Lung (tissue), 16 donors: ENCODE data around the gene MALAT1. TPM values are rescaled to one million over a fixed set of nuclear protein-coding genes. Genes with fewer than 3 reads are reported as not detected.
A peak's percentile ranks its signal among the peaks of the same experiment; 100 is the strongest.
"Not testable (repeated sequence)": the region's sequence is repeated elsewhere in the genome, so short reads cannot be mapped to it uniquely, and the experiment has no call there.

ENCODE experiments used
- ATAC-seq: fragments of 200-7000 bp; cut with Tn5 transposase; one replicate; pipeline ENCODE4 v1.9.1; 2020; ENCODE audit warnings: moderate number of reproducible peaks; ENCODE audit not compliant: insufficient read depth, low FRiP score
- DNase-seq, 3 donors: peaks; one replicate each; pipeline ENCODE4 v3.0.0-alpha.2; 2013 to 2017
- H3K27ac ChIP-seq, 2 donors: one replicate each; pipeline ENCODE4 v1.5.1; 2013; ENCODE audit warnings: mild to moderate bottlenecking in 2 of 2, moderate library complexity in 2 of 2, control low read depth in 1 of 2, inconsistent platforms in 1 of 2, low read depth in 1 of 2, low read length in 1 of 2
- H3K27me3 ChIP-seq, 3 donors: one replicate each; pipeline ENCODE4 v1.5.1; 2013; ENCODE audit warnings: low read length in 2 of 3; ENCODE audit not compliant: control insufficient read depth in 3 of 3, insufficient read depth in 3 of 3
- H3K36me3 ChIP-seq, 4 donors: one replicate each; pipeline ENCODE4 v1.5.1; 2013; ENCODE audit warnings: low read length in 4 of 4, mild to moderate bottlenecking in 1 of 4, moderate library complexity in 1 of 4; ENCODE audit not compliant: control insufficient read depth in 4 of 4, insufficient read depth in 4 of 4
- H3K4me1 ChIP-seq, 5 donors: one replicate each; pipeline ENCODE4 v1.5.1; 2013; ENCODE audit warnings: low read length in 5 of 5, mild to moderate bottlenecking in 2 of 5, moderate library complexity in 1 of 5; ENCODE audit not compliant: control insufficient read depth in 5 of 5, insufficient read depth in 5 of 5
- H3K4me3 ChIP-seq: one replicate; pipeline ENCODE4 v1.5.1; 2013; ENCODE audit warnings: mild to moderate bottlenecking, control low read depth, moderate library complexity
- H3K9ac ChIP-seq, 2 donors: one replicate each; pipeline ENCODE4 v1.5.1; 2013; ENCODE audit warnings: low read length in 2 of 2, control low read depth in 1 of 2; ENCODE audit not compliant: insufficient read depth in 1 of 2
- H3K9me3 ChIP-seq, 4 donors: one replicate each; pipeline ENCODE4 v1.5.1; 2013; ENCODE audit warnings: low read length in 3 of 4, mild to moderate bottlenecking in 1 of 4, moderate library complexity in 1 of 4; ENCODE audit not compliant: control insufficient read depth in 4 of 4, insufficient read depth in 3 of 4
- WGBS, 2 donors: extraction: QIAGEN DNeasy Blood & Tissue Kit; methylation state at CpG; one replicate each; pipeline ENCODE4 v1.1.7; 2013; 5-methylcytosine and 5-hydroxymethylcytosine counted together
- long read RNA-seq, 5 donors: transcript quantifications; one replicate each; lab custom pipeline, GENCODE V29; 2026
- polyA plus RNA-seq, 2 donors: library from polyadenylated mRNA; stranded (reverse); fragments of 200-250 nt; gene quantifications; one replicate each; pipeline ENCODE4 v1.2.1, GENCODE V29; 2013
- total RNA-seq, 2 donors: library from RNA; depleted of rRNA in 1 of 2; stranded (reverse); fragments of >200 nt in 1 of 2; gene quantifications; one replicate each; pipeline ENCODE4 v1.2.1, GENCODE V29; 2014 to 2021
- TF ChIP-seq, protein P1 (sequence below): IDR thresholded peaks from 2 replicates; pipeline ENCODE4 v1.5.1; 2012; ENCODE audit warnings: mild to moderate bottlenecking; ENCODE audit errors: control extremely low read depth, extremely low read depth
- donor health status: control.
- donor health status: control.
- donor health status: Bipolar disorder and iron deficiency.
- donor health status: healthy.
- donor health status: DM: yes; HTN: yes; CAD: no.

The MALAT1 gene
- total RNA-seq, result over 10,000 TPM; 10,633 to 48,332 TPM
- 1,000 to 10,000 TPM in 1 of 2 donors, 100 to 1,000 TPM in 1; 125 to 2,965 TPM for polyA plus RNA-seq
- long read RNA-seq, donor 1, full-length matches to known transcripts, result 2,794 of 2,794 reads
- long read RNA-seq, donor 1, partial matches to known transcripts, result 0 of 2,794 reads
- long read RNA-seq, donor 1, other reads (novel, unspliced or antisense), result 0 of 2,794 reads
- long read RNA-seq, donor 2, full-length matches to known transcripts, result 1,236 of 1,236 reads
- long read RNA-seq, donor 2, partial matches to known transcripts, result 0 of 1,236 reads
- long read RNA-seq, donor 2, other reads (novel, unspliced or antisense), result 0 of 1,236 reads
- long read RNA-seq, donor 3, full-length matches to known transcripts, result 2,162 of 2,162 reads
- long read RNA-seq, donor 3, partial matches to known transcripts, result 0 of 2,162 reads
- long read RNA-seq, donor 3, other reads (novel, unspliced or antisense), result 0 of 2,162 reads
- long read RNA-seq, donor 4, full-length matches to known transcripts, result 1,160 of 1,160 reads
- long read RNA-seq, donor 4, partial matches to known transcripts, result 0 of 1,160 reads
- long read RNA-seq, donor 4, other reads (novel, unspliced or antisense), result 0 of 1,160 reads
- long read RNA-seq, donor 5, full-length matches to known transcripts, result 2,854 of 2,854 reads
- long read RNA-seq, donor 5, partial matches to known transcripts, result 0 of 2,854 reads
- long read RNA-seq, donor 5, other reads (novel, unspliced or antisense), result 0 of 2,854 reads

DNA sequence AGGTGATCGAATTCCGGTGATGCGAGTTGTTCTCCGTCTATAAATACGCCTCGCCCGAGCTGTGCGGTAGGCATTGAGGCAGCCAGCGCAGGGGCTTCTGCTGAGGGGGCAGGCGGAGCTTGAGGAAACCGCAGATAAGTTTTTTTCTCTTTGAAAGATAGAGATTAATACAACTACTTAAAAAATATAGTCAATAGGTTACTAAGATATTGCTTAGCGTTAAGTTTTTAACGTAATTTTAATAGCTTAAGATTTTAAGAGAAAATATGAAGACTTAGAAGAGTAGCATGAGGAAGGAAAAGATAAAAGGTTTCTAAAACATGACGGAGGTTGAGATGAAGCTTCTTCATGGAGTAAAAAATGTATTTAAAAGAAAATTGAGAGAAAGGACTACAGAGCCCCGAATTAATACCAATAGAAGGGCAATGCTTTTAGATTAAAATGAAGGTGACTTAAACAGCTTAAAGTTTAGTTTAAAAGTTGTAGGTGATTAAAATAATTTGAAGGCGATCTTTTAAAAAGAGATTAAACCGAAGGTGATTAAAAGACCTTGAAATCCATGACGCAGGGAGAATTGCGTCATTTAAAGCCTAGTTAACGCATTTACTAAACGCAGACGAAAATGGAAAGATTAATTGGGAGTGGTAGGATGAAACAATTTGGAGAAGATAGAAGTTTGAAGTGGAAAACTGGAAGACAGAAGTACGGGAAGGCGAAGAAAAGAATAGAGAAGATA, at the start of gene MALAT1:
TSS of gene MALAT1 (plus strand) at position 69 of the 736 bp plus-strand sequence.
- peak within 1 kb of the TSS; percentile 100 for H3K9ac ChIP-seq
- peaks cover 3 to 32% (median 8%) of the 10 kb centered on the region in 5 donors for H3K4me1 ChIP-seq
- H3K4me3 ChIP-seq, result peak within 1 kb of the TSS; percentile 48
- DNase-seq (peak; percentile 97 to 99 (median 99)), ATAC-seq (peak; percentile 19)
- H3K27me3 ChIP-seq, result no peaks in the 10 kb centered on the region
- 0% methylated on average over 24 of the region's 24 CpGs for WGBS, 2 donors
- TF ChIP-seq, protein P1, sequence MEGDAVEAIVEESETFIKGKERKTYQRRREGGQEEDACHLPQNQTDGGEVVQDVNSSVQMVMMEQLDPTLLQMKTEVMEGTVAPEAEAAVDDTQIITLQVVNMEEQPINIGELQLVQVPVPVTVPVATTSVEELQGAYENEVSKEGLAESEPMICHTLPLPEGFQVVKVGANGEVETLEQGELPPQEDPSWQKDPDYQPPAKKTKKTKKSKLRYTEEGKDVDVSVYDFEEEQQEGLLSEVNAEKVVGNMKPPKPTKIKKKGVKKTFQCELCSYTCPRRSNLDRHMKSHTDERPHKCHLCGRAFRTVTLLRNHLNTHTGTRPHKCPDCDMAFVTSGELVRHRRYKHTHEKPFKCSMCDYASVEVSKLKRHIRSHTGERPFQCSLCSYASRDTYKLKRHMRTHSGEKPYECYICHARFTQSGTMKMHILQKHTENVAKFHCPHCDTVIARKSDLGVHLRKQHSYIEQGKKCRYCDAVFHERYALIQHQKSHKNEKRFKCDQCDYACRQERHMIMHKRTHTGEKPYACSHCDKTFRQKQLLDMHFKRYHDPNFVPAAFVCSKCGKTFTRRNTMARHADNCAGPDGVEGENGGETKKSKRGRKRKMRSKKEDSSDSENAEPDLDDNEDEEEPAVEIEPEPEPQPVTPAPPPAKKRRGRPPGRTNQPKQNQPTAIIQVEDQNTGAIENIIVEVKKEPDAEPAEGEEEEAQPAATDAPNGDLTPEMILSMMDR, result no peak
- peaks cover 4 to 50% (median 22%) of the 10 kb centered on the region in 4 donors for H3K36me3 ChIP-seq
- peak within 1 kb of the TSS; percentile 97 to 99 for H3K27ac ChIP-seq
- peaks cover 0 to 3% (median 0%) of the 10 kb centered on the region in 4 donors for H3K9me3 ChIP-seq

DNA sequence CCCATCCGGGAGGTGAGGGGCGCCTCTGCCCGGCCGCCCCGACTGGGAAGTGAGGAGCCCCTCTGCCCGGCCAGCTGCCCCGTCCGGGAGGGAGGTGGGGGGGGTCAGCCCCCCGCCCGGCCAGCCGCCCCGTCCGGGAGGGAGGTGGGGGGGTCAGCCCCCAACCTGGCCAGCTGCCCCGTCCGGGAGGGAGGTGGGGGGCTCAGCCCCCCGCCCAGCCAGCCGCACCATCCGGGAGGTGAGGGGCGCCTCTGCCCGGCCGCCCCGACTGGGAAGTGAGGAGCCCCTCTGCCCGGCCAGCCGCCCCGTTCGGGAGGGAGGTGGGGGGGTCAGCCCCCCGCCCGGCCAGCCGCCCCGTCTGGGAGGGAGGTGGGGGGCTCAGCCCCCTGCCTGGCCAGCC, 47.5 kb upstream of the MALAT1 start:
- H3K36me3 ChIP-seq, H3K9me3 ChIP-seq, ATAC-seq, H3K27ac ChIP-seq, H3K9ac ChIP-seq, H3K4me3 ChIP-seq, DNase-seq, H3K27me3 ChIP-seq: not testable (repeated sequence)
- H3K4me1 ChIP-seq, result peaks cover 0 to 14% (median 6%) of the 10 kb centered on the region in 5 donors
- WGBS, 2 donors, result 93 to 100% methylated on average over 3 to 30 of the region's 30 CpGs

DNA sequence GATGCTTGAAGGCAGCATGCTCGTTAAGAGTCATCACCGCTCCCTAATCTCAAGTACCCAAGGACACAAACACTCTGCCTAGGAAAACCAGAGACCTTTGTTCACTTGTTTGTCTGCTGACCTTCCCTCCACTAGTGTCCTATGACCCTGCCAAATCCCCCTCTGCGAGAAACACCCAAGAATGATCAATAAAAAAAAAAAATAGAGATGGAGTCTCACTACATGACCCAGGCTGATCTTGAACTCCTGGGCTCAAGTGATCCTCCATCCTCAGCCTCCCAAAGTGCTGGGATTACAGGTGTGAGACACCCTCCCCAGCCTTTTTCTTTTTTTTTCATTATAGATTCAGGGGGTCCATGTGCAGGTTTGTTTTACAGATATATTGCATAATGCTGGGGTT, 46.6 kb upstream of the MALAT1 start:
- not testable (repeated sequence) for ATAC-seq, H3K36me3 ChIP-seq, DNase-seq, H3K9ac ChIP-seq, H3K27me3 ChIP-seq, H3K9me3 ChIP-seq, H3K4me3 ChIP-seq
- Histone ChIP-seq H3K4me1 (peaks cover 0 to 14% (median 6%) of the 10 kb centered on the region in 5 donors), H3K27ac (peak overlapping the region; percentile 21 to 40)
- WGBS, 2 donors, result 53 to 87% methylated on average over 3 of the region's 3 CpGs

DNA sequence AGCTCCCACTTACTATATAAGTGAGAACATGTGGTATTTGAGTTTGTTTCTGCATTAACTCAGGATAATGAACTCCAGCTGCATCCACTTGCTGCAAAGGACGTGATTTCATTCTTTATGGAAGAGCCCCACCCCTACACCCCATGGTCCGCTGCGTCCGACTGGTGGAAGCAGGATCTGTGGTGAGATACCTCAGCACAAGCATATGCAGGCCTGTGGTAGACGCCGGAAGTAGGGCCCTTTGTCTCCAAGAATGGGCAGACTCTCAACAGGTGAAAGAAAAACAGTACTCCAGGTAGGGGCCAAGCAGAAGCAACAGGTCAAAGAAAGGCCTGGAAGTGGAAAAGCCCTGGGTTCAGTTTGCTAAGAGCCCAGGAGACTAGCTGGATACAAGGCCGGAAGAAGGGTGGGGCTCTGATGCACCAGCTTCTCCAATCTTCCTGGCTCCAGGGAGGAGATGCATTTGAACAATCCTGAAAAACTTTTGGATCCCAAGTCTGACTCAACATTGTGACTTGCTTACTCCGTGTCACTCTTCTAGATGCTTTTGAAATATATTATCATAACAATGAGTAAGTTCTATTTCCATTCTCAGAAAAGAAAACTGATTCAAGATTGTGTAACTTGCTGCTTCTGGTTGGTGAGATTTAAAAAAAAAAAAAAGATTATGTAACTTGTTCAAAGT, 45.9 kb upstream of the MALAT1 start:
- H3K27ac ChIP-seq, result peak overlapping the region; percentile 21 to 40
- DNase-seq, result no peak

More for the DNA sequence above, 45.9 kb upstream of the MALAT1 start:
- H3K9me3 ChIP-seq, result no peaks in the 10 kb centered on the region
- peaks cover 0 to 14% (median 6%) of the 10 kb centered on the region in 5 donors for H3K4me1 ChIP-seq
- H3K4me3 ChIP-seq, result no peak overlapping the region
- TF ChIP-seq, protein P1, result no peak
- WGBS, 2 donors, result 69 to 70% methylated on average over 8 of the region's 8 CpGs
- no peaks in the 10 kb centered on the region for H3K36me3 ChIP-seq
- H3K27me3 ChIP-seq, result no peaks in the 10 kb centered on the region
- no peak overlapping the region for H3K9ac ChIP-seq
- no peak for ATAC-seq
